ENCODE measurements around the gene RNF40.

DNA sequence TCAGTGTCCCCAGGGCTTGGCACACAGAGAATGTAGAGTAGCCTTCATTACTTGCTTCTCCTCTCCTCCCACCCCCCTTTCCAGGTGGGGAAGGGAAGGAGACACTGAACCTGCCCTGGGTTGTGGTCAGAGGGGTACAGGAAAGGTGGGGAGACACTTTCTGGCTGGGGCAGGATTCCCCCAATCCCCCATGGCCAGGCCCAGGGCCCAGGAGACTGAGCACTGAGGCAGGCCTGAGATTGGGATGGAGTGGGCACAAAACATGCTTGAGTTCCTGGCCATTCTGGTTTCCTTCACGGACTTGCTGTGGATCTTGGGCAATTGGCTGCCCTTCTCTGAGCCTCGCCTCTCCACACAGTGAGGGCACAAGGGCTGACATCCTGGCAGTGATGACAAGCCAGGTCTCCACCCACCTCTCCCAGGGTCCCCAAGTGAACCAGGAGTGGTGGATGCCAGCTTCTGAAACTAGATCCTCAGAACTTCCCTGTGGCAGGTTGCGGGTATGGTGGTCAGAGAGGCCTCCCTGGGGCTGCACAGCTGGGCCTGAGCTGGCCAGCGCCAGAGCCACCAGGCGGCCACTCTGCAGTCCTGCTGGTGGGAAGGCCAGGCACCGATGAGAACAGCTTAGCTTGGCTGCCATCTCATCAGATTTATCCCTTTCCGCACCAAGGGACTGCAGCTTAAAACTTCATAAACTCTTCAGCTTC lies 15.6 kb downstream of the RNF40 start:
- TF ChIP-seq, protein P1, sequence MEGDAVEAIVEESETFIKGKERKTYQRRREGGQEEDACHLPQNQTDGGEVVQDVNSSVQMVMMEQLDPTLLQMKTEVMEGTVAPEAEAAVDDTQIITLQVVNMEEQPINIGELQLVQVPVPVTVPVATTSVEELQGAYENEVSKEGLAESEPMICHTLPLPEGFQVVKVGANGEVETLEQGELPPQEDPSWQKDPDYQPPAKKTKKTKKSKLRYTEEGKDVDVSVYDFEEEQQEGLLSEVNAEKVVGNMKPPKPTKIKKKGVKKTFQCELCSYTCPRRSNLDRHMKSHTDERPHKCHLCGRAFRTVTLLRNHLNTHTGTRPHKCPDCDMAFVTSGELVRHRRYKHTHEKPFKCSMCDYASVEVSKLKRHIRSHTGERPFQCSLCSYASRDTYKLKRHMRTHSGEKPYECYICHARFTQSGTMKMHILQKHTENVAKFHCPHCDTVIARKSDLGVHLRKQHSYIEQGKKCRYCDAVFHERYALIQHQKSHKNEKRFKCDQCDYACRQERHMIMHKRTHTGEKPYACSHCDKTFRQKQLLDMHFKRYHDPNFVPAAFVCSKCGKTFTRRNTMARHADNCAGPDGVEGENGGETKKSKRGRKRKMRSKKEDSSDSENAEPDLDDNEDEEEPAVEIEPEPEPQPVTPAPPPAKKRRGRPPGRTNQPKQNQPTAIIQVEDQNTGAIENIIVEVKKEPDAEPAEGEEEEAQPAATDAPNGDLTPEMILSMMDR (optimal IDR thresholded peaks at IDR 0.05 in 1 of 3, IDR thresholded peaks at IDR 0.05 in 1 of 3, conservative IDR thresholded peaks at IDR 0.05 in 1 of 3; ENCODE audit: extremely low read depth in 1 of 3, insufficient read depth in 2 of 3, low read length in 3 of 3) = no peak
- no peak for TF ChIP-seq EZH2 (IDR thresholded peaks at IDR 0.05; ENCODE audit: low read length)

All from keratinocyte (primary cell).